Small intestine (tissue), 7 donors: ENCODE measurements around the gene ROPN1B. TPM values are rescaled to one million over a fixed set of nuclear protein-coding genes. Genes with fewer than 3 reads are reported as not detected.

Experiments used
- DNase-seq, 2 donors: peaks; one replicate each; pipeline versions ENCODE4 v3.0.0 to v3.0.0-alpha.2; 2013
- FAIRE-seq: peaks from 2 replicates; lab custom pipeline; 2012; peaks lifted over from hg19 to GRCh38; lab: Jason Lieb, UNC
- H3K27ac ChIP-seq, 3 donors: one replicate each; pipeline ENCODE4 v1.5.1; 2013; ENCODE audit warnings: low read length in 2 of 3, mild to moderate bottlenecking in 2 of 3, control low read depth in 1 of 3, inconsistent platforms in 1 of 3, low read depth in 1 of 3, moderate library complexity in 1 of 3
- H3K27me3 ChIP-seq, 3 donors: one replicate each; pipeline ENCODE4 v1.6.1; 2013; ENCODE audit warnings: low read length in 3 of 3, inconsistent platforms in 1 of 3; ENCODE audit not compliant: control insufficient read depth in 3 of 3, insufficient read depth in 3 of 3
- H3K36me3 ChIP-seq, 3 donors: one replicate each; pipeline ENCODE4 v1.6.1; 2013; ENCODE audit warnings: low read length in 3 of 3, inconsistent platforms in 1 of 3, low read depth in 1 of 3, mild to moderate bottlenecking in 1 of 3, moderate library complexity in 1 of 3; ENCODE audit not compliant: control insufficient read depth in 3 of 3, insufficient read depth in 2 of 3
- H3K4me1 ChIP-seq, 3 donors: one replicate each; pipeline ENCODE4 v1.6.1; 2013; ENCODE audit warnings: low read length in 2 of 3, inconsistent platforms in 1 of 3, low read depth in 1 of 3, mild to moderate bottlenecking in 1 of 3, moderate library complexity in 1 of 3; ENCODE audit not compliant: control insufficient read depth in 3 of 3, insufficient read depth in 2 of 3
- H3K4me3 ChIP-seq, 3 donors: one replicate each; pipeline ENCODE4 v1.5.1; 2013; ENCODE audit warnings: low read length in 3 of 3, control low read depth in 1 of 3, inconsistent platforms in 1 of 3, low read depth in 1 of 3, mild to moderate bottlenecking in 1 of 3, moderate library complexity in 1 of 3
- H3K9me3 ChIP-seq, 2 donors: one replicate each; pipeline ENCODE4 v1.6.1; 2013; ENCODE audit warnings: low read depth in 1 of 2, low read length in 1 of 2; ENCODE audit not compliant: control insufficient read depth in 2 of 2, insufficient read depth in 1 of 2
- WGBS, 3 donors: extraction: QIAGEN DNeasy Blood & Tissue Kit; methylation state at CpG; one replicate each; pipeline ENCODE4 v1.1.7; 2013; 5-methylcytosine and 5-hydroxymethylcytosine counted together
- polyA plus RNA-seq, 4 donors: library from polyadenylated mRNA; stranded (reverse) in 3 of 4; unstranded in 1 of 4; fragments of 200-250 nt in 3 of 4; fragments of 120-200 nt in 1 of 4; gene quantifications; one replicate each; pipeline versions ENCODE4 v1.2.1 to v1.2.3, GENCODE V29; 2013
- donor health status: healthy with polysubstance abuse.
- donor health status: control.
- donor health status: control.
- donor health status: Bipolar disorder and iron deficiency.
- donor health status: healthy.

ROPN1B gene
- polyA plus RNA-seq, 4 donors: 0.06 to 0.07 TPM; not detected in 2

- no peak for FAIRE-seq
- Histone ChIP-seq H3K36me3 (peaks cover 0 to 45% (median 2%) of the 10 kb centered on the region in 3 donors), H3K4me1 (no peaks in the 10 kb centered on the region), H3K4me3 (no peak overlapping the region), H3K27me3 (no peaks in the 10 kb centered on the region), H3K27ac (no peak overlapping the region), H3K9me3 (peaks cover 5 to 14% of the 10 kb centered on the region in 2 donors)
- DNase-seq: no peak
- 85 to 93% (median 90%) methylated on average over 14 of the region's 14 CpGs for WGBS, 3 donors
These were observed 56.2 kb downstream of the ROPN1B start for GRCh38 chr3:126025116-126025729.

GRCh38 chr3:126025862-126026261 lies 56.9 kb downstream of the ROPN1B start:
- WGBS, 3 donors: 89 to 96% (median 91%) methylated on average over 4 of the region's 4 CpGs
- H3K9me3 ChIP-seq: peaks cover 5 to 14% of the 10 kb centered on the region in 2 donors
- peaks cover 0 to 45% (median 2%) of the 10 kb centered on the region in 3 donors for H3K36me3 ChIP-seq
- no peak overlapping the region for H3K27ac ChIP-seq
- H3K4me1 ChIP-seq: no peaks in the 10 kb centered on the region
- no peak for DNase-seq
- H3K27me3 ChIP-seq: no peaks in the 10 kb centered on the region
- FAIRE-seq: no peak
- H3K4me3 ChIP-seq: no peak overlapping the region

GRCh38 chr3:126026277-126026751 lies 57.3 kb downstream of the ROPN1B start:
- DNase-seq: no peak
- Histone ChIP-seq H3K4me3 (no peak overlapping the region), H3K4me1 (no peaks in the 10 kb centered on the region), H3K27me3 (no peaks in the 10 kb centered on the region), H3K36me3 (peaks cover 0 to 45% (median 2%) of the 10 kb centered on the region in 3 donors), H3K9me3 (peaks cover 5 to 14% of the 10 kb centered on the region in 2 donors), H3K27ac (no peak overlapping the region)
- FAIRE-seq: no peak
- WGBS, 3 donors: 63 to 81% (median 70%) methylated on average over 10 to 11 of the region's 11 CpGs

GRCh38 chr3:126026761-126027160 lies 57.8 kb downstream of the ROPN1B start:
- peaks cover 0 to 46% (median 2%) of the 10 kb centered on the region in 3 donors for H3K36me3 ChIP-seq
- H3K27ac ChIP-seq: no peak overlapping the region
- no peaks in the 10 kb centered on the region for H3K4me1 ChIP-seq
- no peak for DNase-seq
- no peak overlapping the region for H3K4me3 ChIP-seq
- 77 to 90% (median 85%) methylated on average over 6 of the region's 6 CpGs for WGBS, 3 donors
- no peak for FAIRE-seq
- no peaks in the 10 kb centered on the region for H3K27me3 ChIP-seq
- H3K9me3 ChIP-seq: peaks cover 5 to 14% of the 10 kb centered on the region in 2 donors

- 92 to 95% (median 94%) methylated on average over 4 of the region's 4 CpGs for WGBS, 3 donors
- Histone ChIP-seq H3K27ac (no peak overlapping the region), H3K36me3 (peaks cover 0 to 48% (median 2%) of the 10 kb centered on the region in 3 donors), H3K27me3 (no peaks in the 10 kb centered on the region), H3K4me1 (no peaks in the 10 kb centered on the region), H3K4me3 (no peak overlapping the region), H3K9me3 (peaks cover 5 to 14% of the 10 kb centered on the region in 2 donors)
- FAIRE-seq: no peak
- DNase-seq: no peak
These were observed 59.1 kb downstream of the ROPN1B start for GRCh38 chr3:126028096-126028495.

GRCh38 chr3:126029241-126029640 lies 60.3 kb downstream of the ROPN1B start:
- DNase-seq: no peak
- H3K27ac ChIP-seq: no peak overlapping the region
- H3K9me3 ChIP-seq: peaks cover 5 to 14% of the 10 kb centered on the region in 2 donors
- H3K36me3 ChIP-seq: peaks cover 0 to 51% (median 2%) of the 10 kb centered on the region in 3 donors
- H3K27me3 ChIP-seq: no peaks in the 10 kb centered on the region
- H3K4me1 ChIP-seq: no peaks in the 10 kb centered on the region
- no peak for FAIRE-seq
- no peak overlapping the region for H3K4me3 ChIP-seq

GRCh38 chr3:126030455-126030854 lies 61.5 kb downstream of the ROPN1B start:
- Histone ChIP-seq H3K27me3 (no peaks in the 10 kb centered on the region), H3K27ac (no peak overlapping the region), H3K9me3 (peaks cover 5 to 14% of the 10 kb centered on the region in 2 donors), H3K4me1 (no peaks in the 10 kb centered on the region), H3K36me3 (peaks cover 0 to 48% (median 2%) of the 10 kb centered on the region in 3 donors), H3K4me3 (no peak overlapping the region)
- WGBS, 3 donors: 50 to 54% (median 50%) methylated on average over 1 of the region's 1 CpG
- DNase-seq (no peak), FAIRE-seq (no peak)

GRCh38 chr3:126031981-126032471 lies 63.0 kb downstream of the ROPN1B start:
- Histone ChIP-seq H3K4me3 (no peak overlapping the region), H3K27ac (no peak overlapping the region), H3K36me3 (peaks cover 0 to 36% (median 2%) of the 10 kb centered on the region in 3 donors), H3K4me1 (no peaks in the 10 kb centered on the region), H3K9me3 (peaks cover 5 to 14% of the 10 kb centered on the region in 2 donors), H3K27me3 (no peaks in the 10 kb centered on the region)
- FAIRE-seq: no peak
- whole genome bisulfite sequencing, 3 donors: 83 to 91% (median 83%) methylated on average over 9 of the region's 9 CpGs
- DNase-seq: no peak
